Neural crest cell (in vitro differentiated cells): ENCODE data around the gene INTS14. TPM values are rescaled to one million over a fixed set of nuclear protein-coding genes. Genes with fewer than 3 reads are reported as not detected.
"Not testable (repeated sequence)": the region's sequence is repeated elsewhere in the genome, so short reads cannot be mapped to it uniquely, and the experiment has no call there.

Source experiments
- DNase-seq: peaks from one replicate; pipeline ENCODE4 v3.0.0; 2021; ENCODE audit warnings: low read depth, mixed read lengths, low spot score
- H3K27ac Mint-ChIP-seq: one replicate; pipeline ENCODE4 v1.8.0; 2021; ENCODE audit warnings: mild to moderate bottlenecking, mixed read lengths; ENCODE audit not compliant: unreplicated experiment
- H3K27me3 Mint-ChIP-seq: 2 replicates; pipeline ENCODE4 v1.8.0; 2021; ENCODE audit warnings: low read depth, mild to moderate bottlenecking, mixed read lengths
- H3K36me3 Mint-ChIP-seq: 2 replicates; pipeline ENCODE4 v1.8.0; 2021; ENCODE audit warnings: low read depth, mild to moderate bottlenecking, mixed read lengths
- H3K4me1 Mint-ChIP-seq: 2 replicates; pipeline ENCODE4 v1.8.0; 2021; ENCODE audit warnings: mixed read lengths
- H3K4me3 Mint-ChIP-seq: one replicate; pipeline ENCODE4 v1.8.0; 2021; ENCODE audit warnings: mild to moderate bottlenecking, mixed read lengths
- H3K9me3 Mint-ChIP-seq: 2 replicates; pipeline ENCODE4 v1.8.0; 2021; ENCODE audit warnings: mixed read lengths
- CTCF ChIP-seq: fragments of 200-600 bp; sonication (generic); conservative IDR thresholded peaks from 2 replicates; pipeline ENCODE4 v1.5.0; 2021; ENCODE audit warnings: antibody characterized with exemption, mild to moderate bottlenecking
- total RNA-seq: library from RNA; stranded (reverse); gene quantifications from 2 replicates; pipeline ENCODE4 v1.2.1, GENCODE V29; 2021

INTS14 gene
- total RNA-seq, 1 donor from 2014 or later = 53.1 TPM

DNA sequence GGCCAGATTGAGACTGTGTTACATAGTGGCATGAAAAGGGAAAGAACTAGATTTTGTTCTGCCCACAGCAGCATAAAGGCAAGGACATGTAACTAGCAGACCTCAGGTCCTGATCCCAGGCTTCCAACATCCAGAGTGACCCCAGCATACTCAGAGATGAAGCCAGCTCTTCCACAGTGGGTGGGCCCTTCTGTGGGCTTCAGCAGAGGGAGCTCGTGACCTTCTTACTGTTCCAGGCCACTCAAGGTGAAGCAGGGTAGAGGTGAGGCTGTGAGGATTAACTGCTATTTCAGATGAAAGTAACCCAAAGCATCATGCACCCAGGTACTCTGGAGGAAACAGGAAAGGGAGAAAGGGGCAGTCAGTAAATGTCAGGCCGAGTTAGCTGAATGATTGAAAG, 9.9 kb upstream of the INTS14 start:
- no peak for TF ChIP-seq CTCF
- Mint-ChIP-seq H3K36me3 (no peaks in the 10 kb centered on the region), H3K27me3 (no peaks in the 10 kb centered on the region), H3K4me1 (no peaks in the 10 kb centered on the region), H3K4me3 (no peak overlapping the region), H3K27ac (no peak overlapping the region), H3K9me3 (no peaks in the 10 kb centered on the region)
- no peak for DNase-seq

DNA sequence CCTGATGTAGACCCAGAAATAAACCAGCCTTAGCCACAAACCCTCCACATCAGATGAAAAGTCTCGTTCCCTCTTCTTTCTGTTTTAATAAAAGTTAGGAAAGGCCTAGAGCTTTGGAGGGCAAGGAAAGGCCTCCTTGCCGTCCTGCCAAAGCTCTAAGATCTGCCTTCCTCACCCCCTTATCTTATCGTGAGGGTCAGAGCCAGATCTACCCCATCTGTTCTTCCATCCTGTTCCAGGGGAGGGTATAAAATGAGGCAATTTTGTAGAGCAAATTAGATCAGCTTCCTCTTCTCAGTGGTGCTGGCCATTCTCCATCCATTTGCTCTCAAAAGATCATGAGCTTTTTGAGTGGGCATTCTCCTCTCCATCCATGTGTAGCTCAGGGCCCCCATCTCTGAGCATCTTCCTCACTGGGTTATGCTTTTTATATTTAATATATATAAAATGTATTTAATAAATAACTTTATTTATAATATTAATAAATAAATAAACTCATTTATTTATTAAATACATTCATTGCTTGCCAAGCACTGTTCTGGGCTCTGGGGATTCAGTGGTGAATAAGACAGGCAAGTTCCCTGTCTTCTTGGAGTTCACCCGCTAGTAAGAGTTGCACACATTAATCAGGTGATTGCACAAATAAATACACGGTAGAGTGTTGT, 8.8 kb upstream of the INTS14 start:
- TF ChIP-seq CTCF = no peak
- H3K9me3 Mint-ChIP-seq = no peaks in the 10 kb centered on the region
- no peak for DNase-seq
- H3K27me3 Mint-ChIP-seq = no peaks in the 10 kb centered on the region
- no peaks in the 10 kb centered on the region for H3K4me1 Mint-ChIP-seq
- H3K27ac Mint-ChIP-seq = no peak overlapping the region
- H3K36me3 Mint-ChIP-seq = no peaks in the 10 kb centered on the region
- H3K4me3 Mint-ChIP-seq = no peak overlapping the region

GRCh38 chr15:65618560-65619109, 7.7 kb upstream of the INTS14 start:
- Mint-ChIP-seq H3K4me3 (no peak overlapping the region), H3K27me3 (no peaks in the 10 kb centered on the region), H3K4me1 (peaks cover 3% of the 10 kb centered on the region), H3K9me3 (no peaks in the 10 kb centered on the region), H3K36me3 (no peaks in the 10 kb centered on the region), H3K27ac (no peak overlapping the region)
- no peak for DNase-seq
- no peak for TF ChIP-seq CTCF

DNA sequence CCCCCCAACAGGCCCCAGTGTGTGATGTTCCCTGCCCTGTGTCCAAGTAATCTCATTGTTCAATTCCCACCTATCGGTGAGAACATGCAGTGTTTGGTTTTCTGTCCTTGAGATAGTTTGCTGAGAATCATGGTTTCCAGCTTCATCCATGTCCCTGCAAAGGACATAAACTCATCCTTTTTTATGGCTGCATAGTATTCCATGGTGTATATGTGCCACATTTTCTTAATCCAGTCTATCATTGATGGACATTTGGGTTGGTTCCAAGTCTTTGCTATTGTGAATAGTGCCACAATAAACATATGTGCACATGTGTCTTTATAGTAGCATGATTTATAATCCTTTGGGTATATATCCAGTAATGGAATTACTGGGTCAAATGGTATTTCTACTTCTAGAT, 5.0 kb upstream of the INTS14 start:
- not testable (repeated sequence) for H3K4me3 Mint-ChIP-seq, DNase-seq, H3K27ac Mint-ChIP-seq, H3K27me3 Mint-ChIP-seq, H3K9me3 Mint-ChIP-seq, H3K36me3 Mint-ChIP-seq
- H3K4me1 Mint-ChIP-seq = peaks cover 21% of the 10 kb centered on the region

DNA sequence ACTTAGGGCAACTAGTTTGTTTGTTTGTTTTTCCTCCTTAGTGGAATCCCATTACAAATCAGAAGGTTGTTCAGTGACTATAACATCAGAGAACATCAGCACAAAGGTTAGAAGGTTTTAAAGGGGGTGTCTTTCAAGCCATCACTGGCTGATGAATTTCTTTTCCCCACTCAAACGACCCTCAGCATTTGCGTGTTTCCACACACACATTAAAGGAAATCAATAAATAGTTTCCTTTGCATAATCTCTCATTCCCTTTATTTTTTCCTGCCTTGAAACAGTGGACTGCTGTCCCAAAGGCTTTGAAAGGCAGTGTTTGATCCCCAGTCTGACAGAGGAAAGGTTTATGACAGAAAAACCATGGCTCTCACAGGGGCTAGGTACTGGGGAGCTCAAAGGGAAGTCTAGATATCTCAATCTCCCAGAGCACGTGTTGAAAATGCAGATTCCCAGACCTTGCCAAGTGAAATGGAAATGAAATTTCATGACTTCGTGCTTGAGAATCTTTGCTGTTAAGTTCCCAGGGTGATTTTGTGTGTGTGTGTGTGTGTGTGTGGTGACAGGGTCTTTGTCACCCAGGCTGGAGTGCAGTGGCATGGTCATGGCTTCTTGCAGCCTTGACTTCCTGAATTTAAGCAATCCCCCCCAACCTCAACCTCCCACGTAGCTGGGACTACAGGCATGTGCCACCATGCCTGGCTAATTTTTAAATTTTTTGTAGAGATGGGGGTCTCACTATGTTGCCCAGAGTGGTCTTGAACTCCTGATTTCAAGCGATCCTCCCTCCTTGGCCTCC, 2.2 kb upstream of the INTS14 start:
- peak overlapping the region; percentile 16 for H3K27ac Mint-ChIP-seq
- H3K36me3 Mint-ChIP-seq = no peaks in the 10 kb centered on the region
- no peak for TF ChIP-seq CTCF
- peaks cover 34% of the 10 kb centered on the region for H3K4me1 Mint-ChIP-seq
- DNase-seq = no peak
- H3K4me3 Mint-ChIP-seq = peak overlapping the region; percentile 91
- no peaks in the 10 kb centered on the region for H3K27me3 Mint-ChIP-seq
- H3K9me3 Mint-ChIP-seq = no peaks in the 10 kb centered on the region

DNA sequence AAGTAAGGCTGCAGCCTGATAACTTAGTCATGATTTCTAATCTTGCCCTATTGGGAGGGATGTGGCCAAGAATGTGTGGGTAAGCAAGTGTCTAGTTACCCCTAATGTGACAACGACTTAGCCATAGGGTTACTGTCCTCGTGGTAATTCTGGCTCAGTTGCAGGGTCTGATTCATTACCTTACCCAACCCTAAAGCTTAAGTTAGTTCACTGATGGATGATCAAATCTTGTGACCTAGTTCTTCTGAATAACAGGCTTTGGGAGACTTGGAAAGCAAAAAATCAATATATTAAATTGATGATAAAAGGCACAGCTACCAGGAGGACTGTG, 1.6 kb upstream of the INTS14 start:
- no peaks in the 10 kb centered on the region for H3K9me3 Mint-ChIP-seq
- H3K27ac Mint-ChIP-seq = peak overlapping the region; percentile 99
- no peaks in the 10 kb centered on the region for H3K36me3 Mint-ChIP-seq
- peak overlapping the region; percentile 91 for H3K4me3 Mint-ChIP-seq
- H3K27me3 Mint-ChIP-seq = no peaks in the 10 kb centered on the region
- TF ChIP-seq CTCF = no peak
- no peak for DNase-seq
- H3K4me1 Mint-ChIP-seq = peaks cover 34% of the 10 kb centered on the region
